Measurements from ENCODE around the gene SQSTM1.

Gene SQSTM1

DNA sequence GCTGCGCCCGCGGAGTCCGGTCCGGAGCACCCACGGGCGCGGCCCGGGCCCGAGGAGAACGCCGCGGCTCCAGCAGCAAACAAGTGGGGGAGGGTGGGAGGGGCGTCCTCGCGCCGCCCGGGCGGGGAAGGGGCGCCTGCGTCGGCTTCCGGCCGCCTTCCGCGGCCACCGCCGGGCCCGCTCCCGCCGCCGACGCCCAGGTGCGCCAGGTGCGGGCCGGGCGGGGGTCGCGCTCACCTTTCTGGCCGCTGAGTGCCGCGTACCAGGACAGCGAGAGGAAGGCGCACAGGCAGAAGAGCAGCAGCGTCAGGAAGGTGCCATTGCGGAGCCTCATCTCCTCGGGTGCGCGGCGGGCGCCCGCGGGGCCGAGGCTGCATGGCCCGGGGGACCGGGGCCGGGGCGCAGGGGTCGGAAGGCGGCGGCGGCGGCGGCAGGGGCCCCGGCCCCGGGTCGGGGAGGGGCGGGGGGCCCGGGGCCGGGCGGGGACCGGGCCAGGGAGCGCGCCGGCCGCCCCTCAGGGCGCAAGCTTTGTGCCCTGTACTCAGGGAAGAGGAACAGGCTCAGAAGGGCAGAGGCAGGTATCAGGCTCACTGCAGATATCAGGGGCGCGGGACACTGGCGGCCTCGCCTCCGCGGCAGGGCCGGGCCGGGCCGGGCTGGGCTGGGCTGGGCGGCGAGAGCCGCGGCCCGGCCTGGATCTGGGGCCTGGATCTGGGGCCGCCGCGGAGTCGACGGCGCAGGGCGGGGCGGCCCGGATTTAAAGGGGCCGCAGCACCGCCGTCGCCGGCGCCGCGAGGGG lies 14.3 kb upstream of the SQSTM1 start, which contains the start of gene MGAT4B:
TSS of gene MGAT4B (minus strand) at position 617 of the 799 bp plus-strand sequence. CDS start at position 334, 283 bp downstream.
- DNase-seq (ENCODE audit: low read depth) = peak; percentile 83

DNA sequence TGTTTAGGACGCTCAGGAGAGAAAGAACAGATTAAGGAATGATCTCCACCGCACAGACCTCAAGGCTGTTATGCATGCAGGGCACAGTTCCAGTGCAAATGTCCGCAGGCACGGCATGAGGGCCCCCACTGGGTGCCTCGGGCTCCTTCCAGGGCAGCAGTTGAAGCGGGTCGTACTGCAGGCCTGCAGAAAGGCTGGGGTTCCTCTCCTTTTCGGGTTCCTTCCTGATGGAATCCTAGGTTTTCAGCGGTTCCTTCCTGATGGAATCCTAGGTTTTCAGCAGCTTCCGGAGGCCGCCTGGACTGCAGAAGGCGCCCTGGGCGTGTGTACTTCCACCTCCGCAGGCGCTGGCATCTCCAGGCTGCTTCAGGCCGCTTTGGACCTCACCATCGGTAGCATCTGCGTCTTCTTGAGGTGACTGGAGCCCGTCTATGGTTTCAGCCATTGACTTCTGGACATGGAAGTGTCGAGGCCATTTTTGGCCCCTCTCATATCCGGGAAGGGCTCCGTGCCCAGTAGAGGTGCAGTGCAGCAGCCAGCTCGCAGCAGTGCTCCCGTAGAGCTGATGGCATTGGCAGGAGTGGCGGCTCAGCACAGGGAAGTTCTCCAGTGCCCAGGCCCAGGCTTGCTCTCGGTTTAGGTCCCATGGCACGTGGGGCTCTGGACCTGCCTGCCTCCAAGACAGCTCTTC lies 8.4 kb upstream of the SQSTM1 start:
- no peak for DNase-seq (ENCODE audit: low read depth)

GRCh38 chr5:179812997-179813607 lies 7.6 kb upstream of the SQSTM1 start:
- DNase-seq (ENCODE audit: low read depth) = no peak

DNA sequence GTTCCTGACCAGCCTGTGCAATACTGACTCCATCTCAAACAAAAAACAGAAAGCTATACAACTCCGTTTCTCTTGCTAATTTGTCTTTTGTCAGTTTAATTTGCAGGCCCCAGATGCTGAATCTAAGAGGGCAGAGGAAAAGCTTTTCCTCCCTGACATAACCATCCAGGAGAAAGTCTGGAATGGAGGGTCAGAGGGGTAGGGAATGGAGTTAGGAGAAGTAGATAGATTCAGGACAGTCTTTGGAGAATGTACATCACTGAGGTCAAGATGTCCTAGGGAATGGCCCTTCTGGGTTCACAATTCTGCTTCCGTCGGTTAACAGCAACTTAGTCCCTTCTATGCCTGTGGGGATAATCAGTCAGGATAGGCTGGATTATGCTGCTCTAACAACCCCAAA lies 6.6 kb upstream of the SQSTM1 start:
- no peak for DNase-seq (ENCODE audit: low read depth)

GRCh38 chr5:179815491-179816249 lies 5.0 kb upstream of the SQSTM1 start:
- no peak for DNase-seq (ENCODE audit: low read depth)

- DNase-seq (ENCODE audit: low read depth) = no peak
Observed at GRCh38 chr5:179816401-179816795, 4.3 kb upstream of the SQSTM1 start.

DNA sequence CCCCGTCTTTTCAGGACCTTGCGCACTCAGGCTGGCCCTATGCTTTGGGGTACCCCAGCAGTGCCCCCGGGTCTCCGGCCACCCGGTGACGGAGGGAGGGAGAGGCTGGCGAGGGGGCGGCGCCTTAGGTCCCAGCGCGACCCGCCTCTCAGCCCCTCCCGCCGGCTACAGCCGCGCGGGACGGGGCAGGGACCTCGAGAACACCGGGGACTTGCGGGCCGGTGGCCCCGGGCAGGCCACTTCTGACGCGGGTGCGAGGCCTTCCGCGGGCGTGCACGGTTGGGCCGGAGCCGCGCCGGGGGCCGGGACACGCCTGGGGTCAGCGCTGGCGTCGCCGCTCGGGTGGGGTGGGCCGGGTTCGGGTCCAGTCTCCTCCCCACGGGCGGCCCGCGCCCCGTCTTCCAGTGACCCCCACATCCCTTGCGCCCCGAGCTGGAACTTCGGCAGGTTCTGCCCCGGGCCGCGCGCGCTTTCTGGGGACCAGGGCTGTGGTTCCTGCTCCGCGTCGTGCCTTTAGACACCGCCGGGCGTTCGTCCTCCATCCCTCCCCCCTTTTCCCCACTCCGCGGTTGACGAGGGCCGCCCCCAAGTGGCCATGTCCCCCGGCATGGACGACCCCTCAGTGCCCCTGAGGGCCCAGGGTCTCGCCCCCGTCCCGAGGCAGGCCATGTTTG lies 3.8 kb upstream of the SQSTM1 start:
- no peak for DNase-seq (ENCODE audit: low read depth)

GRCh38 chr5:179817470-179817840 lies 3.2 kb upstream of the SQSTM1 start:
- DNase-seq (ENCODE audit: low read depth) = no peak

- no peak for DNase-seq (ENCODE audit: low read depth)
Observed at GRCh38 chr5:179817890-179818745, 2.6 kb upstream of the SQSTM1 start.

DNA sequence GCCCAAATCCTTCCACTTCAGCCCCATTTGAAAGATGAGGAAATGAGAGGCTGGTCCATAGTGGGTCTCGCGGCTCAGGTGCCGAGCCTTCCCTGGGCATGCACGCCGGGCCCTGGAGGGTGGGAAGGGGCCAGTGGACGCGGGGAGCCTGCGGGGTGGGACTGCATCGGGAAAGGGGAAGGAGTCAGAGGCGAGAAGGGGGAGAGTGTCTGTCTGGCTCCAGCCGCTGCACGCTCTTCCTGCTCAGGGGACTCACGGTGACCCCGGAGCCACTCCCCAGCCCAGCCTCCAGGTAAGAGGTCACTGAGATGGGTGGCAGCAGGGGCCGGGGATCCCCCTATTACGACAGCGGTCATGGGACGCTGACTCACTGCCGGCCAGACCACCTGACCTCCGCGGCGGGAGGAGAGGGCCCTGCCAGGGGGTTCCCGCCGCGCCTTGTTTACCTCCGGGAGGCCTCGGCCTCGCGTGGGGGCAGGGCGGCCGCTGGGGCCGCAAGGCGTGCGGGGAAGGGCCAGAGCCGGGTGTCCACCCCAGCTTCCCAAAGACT lies 1.9 kb upstream of the SQSTM1 start:
- DNase-seq (ENCODE audit: low read depth) = peak; percentile 97

- DNase-seq (ENCODE audit: low read depth) = peak; percentile 80
Observed at GRCh38 chr5:179819296-179820126, 1.2 kb upstream of the SQSTM1 start.

DNA sequence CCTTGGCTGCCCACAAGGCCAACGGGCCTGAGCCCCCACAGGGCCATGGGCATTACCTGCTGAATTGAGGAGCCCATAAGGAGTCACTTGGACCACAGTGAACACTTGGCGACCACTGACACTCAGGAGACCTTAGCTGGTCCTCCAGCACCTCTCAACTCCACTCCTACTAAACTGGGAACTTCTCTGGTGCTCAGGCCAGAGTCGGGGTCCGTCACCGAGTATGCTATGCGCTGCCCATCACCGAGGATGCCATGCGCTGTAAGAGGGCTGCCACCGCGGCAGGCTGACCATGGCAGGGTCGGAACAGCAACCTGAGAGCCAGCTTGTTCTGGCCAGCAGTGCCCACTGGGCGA lies 600 bp upstream of the SQSTM1 start:
- no peak for DNase-seq (ENCODE audit: low read depth)

DNA sequence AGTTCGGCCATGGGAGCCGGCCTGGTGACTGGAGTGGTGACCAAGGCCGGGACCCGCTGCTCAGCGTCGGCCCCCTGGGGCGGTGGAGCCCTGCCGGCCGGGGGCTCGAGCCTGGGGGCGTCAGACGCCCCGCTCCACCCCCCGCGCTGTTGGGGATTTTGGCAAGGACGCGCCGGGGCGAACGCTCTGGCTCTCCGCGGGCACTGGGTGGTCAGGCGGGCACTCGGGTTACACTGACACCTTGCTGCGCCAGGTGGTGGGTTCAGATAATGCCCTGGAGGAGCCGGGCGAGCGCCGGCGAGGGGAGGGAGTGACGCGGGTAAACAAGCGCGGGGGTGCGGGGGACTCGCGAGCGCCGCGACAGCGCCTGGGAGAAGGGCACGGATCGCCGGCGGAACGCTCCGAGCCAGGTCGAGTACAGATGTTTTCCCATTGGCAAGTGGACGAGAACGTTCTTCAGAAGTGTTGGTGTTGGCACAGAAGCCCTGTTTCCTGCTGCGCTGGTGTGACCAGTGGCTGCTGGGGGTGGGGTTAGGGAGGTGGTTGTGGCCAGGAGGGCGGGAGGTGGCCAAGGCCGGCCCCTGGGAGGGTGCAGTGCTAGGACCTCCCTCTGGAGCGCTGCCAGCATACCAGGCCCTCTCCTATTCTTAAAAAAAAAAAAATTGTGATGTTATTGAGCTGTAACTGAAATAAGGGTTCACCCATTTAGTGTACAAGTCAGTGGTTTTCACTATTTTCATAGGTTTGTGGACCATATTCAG lies 773 bp downstream of the SQSTM1 start:
- peak; percentile 93 for DNase-seq (ENCODE audit: low read depth)

DNA sequence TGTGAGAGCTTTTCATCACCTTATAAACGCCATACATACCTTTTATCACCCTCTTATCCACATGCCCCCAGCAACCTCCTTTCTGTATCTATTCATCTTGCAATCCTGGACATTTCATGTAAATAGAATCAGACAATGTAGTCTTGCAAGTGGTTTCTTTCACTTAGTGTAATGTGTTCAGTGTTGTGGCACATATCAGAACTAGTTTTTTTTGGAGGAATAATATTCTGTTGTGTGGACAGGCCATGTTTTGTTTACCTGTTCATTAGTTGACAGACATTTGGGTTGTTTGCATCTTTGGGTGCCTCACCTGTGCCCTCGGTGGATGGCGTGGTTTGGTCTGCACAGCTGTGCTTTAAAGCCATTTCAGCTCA lies 1.3 kb downstream of the SQSTM1 start:
- no peak for DNase-seq (ENCODE audit: low read depth)

- DNase-seq (ENCODE audit: low read depth) = no peak
Observed at GRCh38 chr5:179822444-179822990, 1.8 kb downstream of the SQSTM1 start.

DNA sequence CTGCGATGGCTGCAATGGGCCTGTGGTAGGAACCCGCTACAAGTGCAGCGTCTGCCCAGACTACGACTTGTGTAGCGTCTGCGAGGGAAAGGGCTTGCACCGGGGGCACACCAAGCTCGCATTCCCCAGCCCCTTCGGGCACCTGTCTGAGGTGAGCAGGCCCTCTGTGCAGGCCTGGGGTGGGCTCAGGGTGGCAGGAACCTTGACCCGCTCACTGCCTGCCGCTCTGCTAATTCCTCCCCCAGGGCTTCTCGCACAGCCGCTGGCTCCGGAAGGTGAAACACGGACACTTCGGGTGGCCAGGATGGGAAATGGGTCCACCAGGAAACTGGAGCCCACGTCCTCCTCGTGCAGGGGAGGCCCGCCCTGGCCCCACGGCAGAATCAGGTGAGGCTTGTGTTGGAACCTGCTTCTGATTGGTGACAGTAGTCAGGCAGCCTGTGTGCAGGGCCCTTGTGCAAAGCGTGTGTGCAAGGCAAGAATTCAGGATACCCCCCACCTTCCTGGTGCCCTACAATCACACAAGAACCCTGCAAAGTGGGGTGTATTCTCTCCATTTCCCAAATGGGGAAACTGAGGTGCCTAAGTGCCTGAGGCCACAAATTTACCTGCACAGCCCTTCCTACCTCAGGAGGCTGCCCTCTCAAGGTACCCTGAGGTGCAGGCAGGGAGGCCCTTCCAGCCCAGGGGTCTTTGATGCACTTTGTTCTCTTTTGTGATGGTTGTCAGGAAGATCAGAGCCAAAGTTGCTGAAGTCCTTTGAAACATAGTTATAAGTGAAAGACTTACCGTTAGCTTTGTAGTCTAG lies 3.4 kb downstream of the SQSTM1 start:
- DNase-seq (ENCODE audit: low read depth) = no peak

DNA sequence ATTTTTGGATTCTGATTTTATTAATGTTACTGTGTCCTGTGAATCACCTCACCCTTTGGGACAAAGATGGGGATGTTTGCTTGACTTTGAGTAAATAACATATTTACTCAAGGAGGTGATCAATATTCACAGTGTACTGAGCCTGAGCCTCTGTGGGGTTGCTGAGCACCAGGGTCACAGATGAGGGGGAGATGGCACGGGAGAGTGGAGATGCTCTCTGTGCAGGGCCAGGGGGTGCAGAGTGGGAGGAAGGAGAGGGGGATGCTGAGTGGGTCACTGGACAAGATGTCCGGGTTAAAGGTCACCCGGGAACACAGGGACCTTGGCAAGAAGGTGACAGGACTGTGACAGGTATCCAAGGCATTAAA lies 4.0 kb downstream of the SQSTM1 start:
- no peak for DNase-seq (ENCODE audit: low read depth)

GRCh38 chr5:179825655-179826182 lies 5.0 kb downstream of the SQSTM1 start:
- DNase-seq (ENCODE audit: low read depth) = no peak
